Stomach (tissue), 4 donors: Measurements from ENCODE around the gene CYTH3.

Experiments
- EP300 ChIP-seq: sonication (generic); formaldehyde crosslinking; IDR thresholded peaks from one replicate; pipeline ENCODE4 v1.6.1; 2017; ENCODE audit warnings: antibody characterized with exemption
- POLR2A ChIP-seq, 4 donors: fragments of 450-650 bp; IDR thresholded peaks; one replicate each; pipeline ENCODE4 v1.6.1; 2016; ENCODE audit warnings: antibody characterized with exemption in 4 of 4, control low read depth in 2 of 4, mild to moderate bottlenecking in 1 of 4, moderate library complexity in 1 of 4
- POLR2AphosphoS5 ChIP-seq, 3 donors: sonication (generic); formaldehyde crosslinking; IDR thresholded peaks; one replicate each; pipeline ENCODE4 v1.6.1; 2016; ENCODE audit warnings: antibody characterized with exemption in 3 of 3
- TF ChIP-seq, protein P1 (sequence below), 7 experiments: fragments of 450-650 bp in 4 of 7; fragments of 200-600 bp in 3 of 7; sonication (generic) in 3 of 7; IDR thresholded peaks; one replicate each; pipeline ENCODE4 v1.5.1; 2016 to 2019; ENCODE audit warnings: antibody characterized with exemption in 7 of 7, control low read depth in 2 of 7, mild to moderate bottlenecking in 1 of 7

DNA sequence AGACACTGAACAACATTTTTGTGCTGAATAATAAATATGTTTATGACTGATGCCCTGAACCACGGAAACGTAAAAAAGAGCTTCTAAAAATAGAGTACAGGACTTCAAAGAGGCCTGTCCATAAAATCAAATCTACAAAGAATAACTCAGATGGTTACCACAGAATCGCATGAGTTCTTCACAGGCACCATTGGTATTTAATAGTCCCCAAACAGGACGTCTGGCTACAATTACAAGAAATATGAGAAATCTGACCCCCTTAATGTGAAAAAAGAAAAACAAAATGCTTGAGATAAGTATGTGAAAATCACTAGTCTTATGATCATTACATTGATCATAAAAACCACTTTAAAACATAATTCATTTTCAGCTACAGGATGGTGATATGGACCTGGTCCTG is 20.8 kb downstream of the CYTH3 start:
- TF ChIP-seq, protein P1, sequence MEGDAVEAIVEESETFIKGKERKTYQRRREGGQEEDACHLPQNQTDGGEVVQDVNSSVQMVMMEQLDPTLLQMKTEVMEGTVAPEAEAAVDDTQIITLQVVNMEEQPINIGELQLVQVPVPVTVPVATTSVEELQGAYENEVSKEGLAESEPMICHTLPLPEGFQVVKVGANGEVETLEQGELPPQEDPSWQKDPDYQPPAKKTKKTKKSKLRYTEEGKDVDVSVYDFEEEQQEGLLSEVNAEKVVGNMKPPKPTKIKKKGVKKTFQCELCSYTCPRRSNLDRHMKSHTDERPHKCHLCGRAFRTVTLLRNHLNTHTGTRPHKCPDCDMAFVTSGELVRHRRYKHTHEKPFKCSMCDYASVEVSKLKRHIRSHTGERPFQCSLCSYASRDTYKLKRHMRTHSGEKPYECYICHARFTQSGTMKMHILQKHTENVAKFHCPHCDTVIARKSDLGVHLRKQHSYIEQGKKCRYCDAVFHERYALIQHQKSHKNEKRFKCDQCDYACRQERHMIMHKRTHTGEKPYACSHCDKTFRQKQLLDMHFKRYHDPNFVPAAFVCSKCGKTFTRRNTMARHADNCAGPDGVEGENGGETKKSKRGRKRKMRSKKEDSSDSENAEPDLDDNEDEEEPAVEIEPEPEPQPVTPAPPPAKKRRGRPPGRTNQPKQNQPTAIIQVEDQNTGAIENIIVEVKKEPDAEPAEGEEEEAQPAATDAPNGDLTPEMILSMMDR (IDR thresholded peaks at IDR 0.05), result no peak
- TF ChIP-seq POLR2A (IDR thresholded peaks at IDR 0.05) (no peak), EP300 (no peak), POLR2AphosphoS5 (IDR thresholded peaks at IDR 0.05) (no peak)
